PC-9 (cell line): ENCODE results near the gene MCUR1. TPM values are rescaled to one million over a fixed set of nuclear protein-coding genes. Genes with fewer than 3 reads are reported as not detected.
A peak's percentile ranks its signal among the peaks of the same experiment; 100 is the strongest.
"Not testable (repeated sequence)": the region's sequence is repeated elsewhere in the genome, so short reads cannot be mapped to it uniquely, and the experiment has no call there.

Experiments used
- BruUV-seq: library from RNA; stranded (reverse); fragments of 400-500 nt; replicated peaks from 2 replicates; lab custom pipeline; 2021; lab: Mats Ljungman, UMichigan
- CTCF ChIA-PET: fragments of 300-600 bp; sonication (Branson Sonifier 250); formaldehyde crosslinking; loops from one replicate; lab custom pipeline; 2022; ENCODE audit warnings: antibody characterized with exemption; lab: Charles Lee
- POLR2A ChIA-PET: fragments of 300-600 bp; sonication (Branson Sonifier 250); formaldehyde crosslinking; loops from one replicate; lab custom pipeline; 2022; ENCODE audit warnings: antibody characterized with exemption; ENCODE audit not compliant: unreplicated experiment; lab: Charles Lee
- DNase-seq, 2 experiments: peaks; one replicate each; pipeline versions ENCODE4 v3.0.0 to v3.0.0-alpha.2; 2015 to 2022; ENCODE audit warnings: mixed read lengths in 1 of 2
- H2AFZ ChIP-seq: fragments of 200-600 bp; sonication (generic); 2 replicates; pipeline ENCODE4 v1.8.1; 2017; ENCODE audit warnings: antibody characterized with exemption
- H3F3A ChIP-seq: fragments of 200-600 bp; sonication (generic); 2 replicates; pipeline ENCODE4 v1.8.1; 2017; ENCODE audit warnings: antibody characterized with exemption, mild to moderate bottlenecking, low read depth; ENCODE audit not compliant: insufficient read depth
- H3K27ac ChIP-seq: fragments of 200-600 bp; sonication (generic); 2 replicates; pipeline ENCODE4 v1.6.1; 2016; ENCODE audit warnings: mixed run types
- H3K27me3 ChIP-seq: fragments of 200-600 bp; sonication (generic); 2 replicates; pipeline ENCODE4 v1.6.1; 2016; ENCODE audit warnings: low read depth, mixed run types; ENCODE audit not compliant: insufficient read depth
- H3K36me3 ChIP-seq: fragments of 200-600 bp; sonication (generic); 2 replicates; pipeline ENCODE4 v1.6.1; 2016; ENCODE audit warnings: low read depth, mixed run types
- H3K4me1 ChIP-seq: fragments of 200-600 bp; sonication (generic); replicated peaks from 2 replicates; pipeline ENCODE4 v1.6.1; 2016; ENCODE audit warnings: mixed run types; ENCODE audit not compliant: insufficient read depth
- H3K4me2 ChIP-seq: fragments of 200-600 bp; sonication (generic); 2 replicates; pipeline ENCODE4 v1.6.1; 2017; ENCODE audit warnings: mixed run types
- H3K4me3 ChIP-seq: fragments of 200-600 bp; sonication (generic); 2 replicates; pipeline ENCODE4 v1.6.1; 2016; ENCODE audit warnings: mixed run types
- H3K79me2 ChIP-seq: fragments of 200-600 bp; sonication (generic); 2 replicates; pipeline ENCODE4 v1.6.1; 2017; ENCODE audit warnings: low read depth, mixed run types
- H3K9me2 ChIP-seq: fragments of 200-600 bp; sonication (generic); 2 replicates; pipeline ENCODE4 v1.8.1; 2017; ENCODE audit warnings: mild to moderate bottlenecking; ENCODE audit not compliant: insufficient read depth
- H3K9me3 ChIP-seq: fragments of 200-600 bp; sonication (generic); 2 replicates; pipeline ENCODE4 v1.8.1; 2016; ENCODE audit warnings: low read depth; ENCODE audit not compliant: insufficient read depth
- H4K20me1 ChIP-seq: fragments of 200-600 bp; sonication (generic); 2 replicates; pipeline ENCODE4 v1.8.1; 2017; ENCODE audit not compliant: insufficient read depth
- CTCF ChIP-seq: fragments of 200-600 bp; sonication (generic); conservative IDR thresholded peaks from 2 replicates; pipeline ENCODE4 v1.6.1; 2017; ENCODE audit warnings: mixed run types, antibody characterized with exemption, mild to moderate bottlenecking, moderate library complexity
- EZH2 ChIP-seq: fragments of 200-600 bp; sonication (generic); IDR thresholded peaks from 2 replicates; pipeline ENCODE4 v1.8.0; 2017; ENCODE audit warnings: antibody characterized with exemption, low read depth
- intact Hi-C: fragments of 100-400 bp; cut with micrococcal nuclease; formaldehyde crosslinking; loops from one replicate; pipeline ENCODE4 v1.10.0; 2022; ENCODE audit not compliant: unreplicated experiment
- total RNA-seq: library from RNA; stranded (reverse); gene quantifications from 2 replicates; pipeline ENCODE4 v1.2.3, GENCODE V29; 2021

MCUR1 gene
- total RNA-seq, 1 experiment from 2014 or later: 45.9 TPM

- H3K36me3 ChIP-seq, H3F3A ChIP-seq, H3K4me2 ChIP-seq, H3K27ac ChIP-seq, POLR2A ChIA-PET, H3K9me3 ChIP-seq, H2AFZ ChIP-seq, CTCF ChIA-PET, H4K20me1 ChIP-seq, BruUV-seq, H3K4me1 ChIP-seq, H3K79me2 ChIP-seq, intact Hi-C loops, H3K27me3 ChIP-seq, H3K9me2 ChIP-seq, DNase-seq, H3K4me3 ChIP-seq: not testable (repeated sequence)
These were observed 41.9 kb downstream of the MCUR1 start for GRCh38 chr6:13772358-13773030.

DNA sequence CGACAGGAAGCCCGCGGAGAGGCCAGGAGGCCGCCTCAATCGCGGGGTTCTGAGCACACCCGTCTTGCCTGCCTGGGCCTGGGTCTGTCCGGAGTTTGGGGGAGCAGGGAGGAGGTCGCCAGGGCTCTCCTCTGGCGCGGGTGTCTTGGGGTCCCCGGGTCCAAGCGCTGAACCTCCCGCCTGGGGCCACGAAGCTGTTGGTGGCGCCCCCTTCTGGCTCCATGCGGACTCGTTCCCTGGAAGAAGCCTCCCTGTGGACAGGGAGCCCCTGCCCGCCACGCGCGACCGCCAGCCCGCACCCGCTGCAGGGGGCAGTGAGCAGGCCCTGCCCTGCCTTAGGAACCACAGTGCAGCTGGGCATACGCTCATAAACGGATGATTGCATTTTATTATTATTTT lies 44.7 kb downstream of the MCUR1 start:
- peaks cover 11% of the 10 kb centered on the region for H3F3A ChIP-seq
- no peaks in the 10 kb centered on the region for H3K9me3 ChIP-seq
- H3K4me2 ChIP-seq: no peak overlapping the region
- no TSS peak for BruUV-seq
- TF ChIP-seq CTCF: peak; percentile 50; the same call in 1 of the 2 replicates
- no peak for TF ChIP-seq EZH2
- CTCF ChIA-PET: interaction anchor here (0.6 kb wide), 1 partner anchor 44 kb away, joined by 7 read pairs; no protein-coding TSS in a partner anchor
- H3K79me2 ChIP-seq: no peaks in the 10 kb centered on the region
- H3K9me2 ChIP-seq: no peaks in the 10 kb centered on the region
- no peak for DNase-seq
- no peaks in the 10 kb centered on the region for H3K27me3 ChIP-seq
- peaks cover 12% of the 10 kb centered on the region for H3K4me1 ChIP-seq
- H3K27ac ChIP-seq: no peak overlapping the region
- intact Hi-C loops: no loop called here
- H4K20me1 ChIP-seq: no peaks in the 10 kb centered on the region
- H2AFZ ChIP-seq: no peak overlapping the region
- POLR2A ChIA-PET: no interaction called here
- no peak overlapping the region for H3K4me3 ChIP-seq
- H3K36me3 ChIP-seq: no peaks in the 10 kb centered on the region

DNA sequence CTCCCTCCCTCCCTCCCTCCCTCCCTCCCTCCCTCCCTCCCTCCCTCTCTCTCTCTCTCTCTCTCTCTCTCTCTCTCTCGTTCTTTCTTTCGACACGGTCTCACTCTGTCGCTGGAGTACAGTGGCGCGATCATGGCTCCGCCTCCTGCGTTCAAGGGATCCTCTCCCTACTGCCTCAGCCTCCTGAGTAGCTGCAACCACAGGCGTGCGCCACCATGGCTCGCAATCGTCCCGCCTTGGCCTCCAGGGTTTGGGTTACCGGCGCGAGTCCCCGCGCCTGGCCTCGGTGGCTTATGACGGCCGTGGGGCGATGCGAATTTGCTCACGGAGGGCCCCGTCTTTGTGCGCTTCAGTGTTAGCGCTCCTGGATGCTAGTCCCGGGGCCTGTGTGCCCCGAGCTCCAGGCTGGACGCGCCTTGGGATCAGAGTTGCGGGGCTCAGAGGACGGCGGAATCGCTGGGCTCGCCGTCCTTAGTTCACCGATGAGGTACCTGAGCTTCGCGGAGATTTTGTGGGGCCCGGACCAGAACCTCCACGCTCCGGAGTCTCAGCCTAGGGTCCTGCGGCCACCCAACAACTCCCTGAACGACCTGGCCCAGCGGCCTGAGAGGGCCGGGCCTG lies 45.2 kb downstream of the MCUR1 start:
- no peak for DNase-seq
- Histone ChIP-seq H3K9me3 (no peaks in the 10 kb centered on the region; the same call in 1 of the 2 replicates), H3K27me3 (no peaks in the 10 kb centered on the region), H3K36me3 (no peaks in the 10 kb centered on the region), H3K4me2 (no peak overlapping the region), H3K4me1 (peaks cover 12% of the 10 kb centered on the region), H3K4me3 (no peak overlapping the region), H3K79me2 (no peaks in the 10 kb centered on the region), H3F3A (peaks cover 11% of the 10 kb centered on the region), H2AFZ (no peak overlapping the region), H4K20me1 (no peaks in the 10 kb centered on the region), H3K27ac (no peak overlapping the region), H3K9me2 (no peaks in the 10 kb centered on the region)
- CTCF ChIA-PET: interaction anchor here (0.6 kb wide), 2 partner anchors 44 to 107 kb away, joined by 3 to 7 read pairs; no protein-coding TSS in a partner anchor
- no peak for TF ChIP-seq EZH2
- TF ChIP-seq CTCF: no peak
- no TSS peak for BruUV-seq
- intact Hi-C loops: no loop called here
- POLR2A ChIA-PET: no interaction called here
